B cell (primary cell): Measurements from ENCODE around the gene ABCG2. TPM values are rescaled to one million over a fixed set of nuclear protein-coding genes. Genes with fewer than 3 reads are reported as not detected.

Experiments
- ATAC-seq: fragments of 200-7000 bp; cut with Tn5 transposase; one replicate; pipeline ENCODE4 v1.10.0; 2021; ENCODE audit warnings: low read depth, mild to moderate bottlenecking, moderate number of reproducible peaks, moderate library complexity
- CTCF ChIA-PET: fragments of 350-600 bp; sonication (Branson Sonifier 250); formaldehyde crosslinking; loops from one replicate; lab custom pipeline; 2021; ENCODE audit warnings: antibody characterized with exemption, inconsistent platforms; lab: Charles Lee
- POLR2A ChIA-PET: fragments of 350-600 bp; sonication (Branson Sonifier 250); formaldehyde crosslinking; loops from one replicate; lab custom pipeline; 2021; ENCODE audit warnings: antibody characterized with exemption; lab: Charles Lee
- DNase-seq: peaks from one replicate; pipeline ENCODE4 v3.0.0; 2013
- H2AFZ ChIP-seq: 2 replicates; pipeline ENCODE4 v1.6.1; 2012; ENCODE audit warnings: mild to moderate bottlenecking, low read depth, low read length; ENCODE audit not compliant: insufficient read depth, poor library complexity, severe bottlenecking
- H3K27ac ChIP-seq, 2 donors: 1 replicate in 1 of 2; 2 replicates in 1 of 2; pipeline ENCODE4 v1.5.1; 2012 to 2013; ENCODE audit warnings: low read length in 2 of 2, mild to moderate bottlenecking in 2 of 2, moderate library complexity in 1 of 2
- H3K27me3 ChIP-seq, 4 experiments: fragments of 200-600 bp in 1 of 4; sonication (generic) in 1 of 4; replicated peaks in 1 of 4; 1 replicate in 2 of 4; 2 replicates in 2 of 4; pipeline versions ENCODE4 v1.6.1 to v1.7.0; 2013 to 2016; ENCODE audit warnings: low read length in 3 of 4, mild to moderate bottlenecking in 2 of 4, mixed read lengths in 1 of 4, moderate library complexity in 1 of 4; ENCODE audit not compliant: insufficient read depth in 4 of 4, control insufficient read depth in 3 of 4; ENCODE audit errors: control extremely low read depth in 1 of 4
- H3K36me3 ChIP-seq, 2 experiments: replicated peaks in 1 of 2; 1 replicate in 1 of 2; 2 replicates in 1 of 2; pipeline versions ENCODE4 v1.6.1 to v1.7.1; 2013; ENCODE audit warnings: low read length in 1 of 2; ENCODE audit not compliant: insufficient read depth in 2 of 2, control insufficient read depth in 1 of 2; ENCODE audit errors: control extremely low read depth in 1 of 2, extremely low read depth in 1 of 2
- H3K4me1 ChIP-seq, 2 donors: fragments of 200-600 bp in 1 of 2; sonication (generic) in 1 of 2; 1 replicate in 1 of 2; 2 replicates in 1 of 2; pipeline versions ENCODE4 v1.5.1 to v1.6.1; 2013 to 2017; ENCODE audit warnings: low read length in 2 of 2; ENCODE audit not compliant: control insufficient read depth in 2 of 2, insufficient read depth in 2 of 2
- H3K4me2 ChIP-seq: replicated peaks from 2 replicates; pipeline ENCODE3; 2012; ENCODE audit warnings: mild to moderate bottlenecking, low read depth, low read length; ENCODE audit not compliant: poor library complexity, severe bottlenecking
- H3K4me3 ChIP-seq, 5 experiments: fragments of 200-600 bp in 1 of 5; sonication (generic) in 1 of 5; 1 replicate in 3 of 5; 2 replicates in 2 of 5; pipeline versions ENCODE4 v1.5.1 to v1.7.0; 2011 to 2016; ENCODE audit warnings: low read length in 4 of 5, mild to moderate bottlenecking in 4 of 5, low read depth in 2 of 5, control low read depth in 1 of 5, moderate library complexity in 1 of 5; ENCODE audit not compliant: insufficient read depth in 1 of 5; ENCODE audit errors: control extremely low read depth in 1 of 5, extremely low read depth in 1 of 5
- H3K79me2 ChIP-seq: fragments of 200-600 bp; sonication (generic); one replicate; pipeline ENCODE4 v1.6.0; 2016; ENCODE audit warnings: low read length; ENCODE audit not compliant: control insufficient read depth, insufficient read depth
- H3K9ac ChIP-seq: fragments of 200-600 bp; sonication (generic); 2 replicates; pipeline ENCODE4 v1.6.1; 2017; ENCODE audit warnings: mild to moderate bottlenecking, low read length, moderate library complexity
- H3K9me3 ChIP-seq, 3 donors: one replicate each; pipeline versions ENCODE4 v1.6.1 to v1.7.1; 2013; ENCODE audit warnings: low read length in 2 of 3; ENCODE audit not compliant: control insufficient read depth in 2 of 3, insufficient read depth in 1 of 3; ENCODE audit errors: control extremely low read depth in 1 of 3
- H4K20me1 ChIP-seq: 2 replicates; pipeline ENCODE4 v1.6.0; 2012; ENCODE audit warnings: mild to moderate bottlenecking, low read length; ENCODE audit not compliant: insufficient read depth, control insufficient read depth, poor library complexity, severe bottlenecking
- H3K27ac Mint-ChIP-seq: one replicate; pipeline ENCODE4 v1.8.0; 2021; ENCODE audit warnings: mixed read lengths
- H3K27me3 Mint-ChIP-seq: one replicate; pipeline ENCODE4 v1.8.0; 2021; ENCODE audit warnings: mixed read lengths
- H3K4me1 Mint-ChIP-seq: one replicate; pipeline ENCODE4 v1.8.0; 2021; ENCODE audit warnings: mixed read lengths
- H3K4me3 Mint-ChIP-seq: one replicate; pipeline ENCODE4 v1.8.0; 2021; ENCODE audit warnings: mixed read lengths
- H3K9me3 Mint-ChIP-seq: one replicate; pipeline ENCODE4 v1.8.0; 2022; ENCODE audit warnings: mixed read lengths; ENCODE audit not compliant: insufficient read depth
- CTCF ChIP-seq: fragments of 200-600 bp; IDR thresholded peaks from one replicate; pipeline ENCODE4 v1.8.0; 2022; ENCODE audit warnings: antibody characterized with exemption, mild to moderate bottlenecking
- EZH2 ChIP-seq: IDR thresholded peaks from 2 replicates; pipeline ENCODE4 v1.6.1; 2012; ENCODE audit warnings: borderline replicate concordance, low read depth, mild to moderate bottlenecking, moderate library complexity, low read length; ENCODE audit not compliant: insufficient read depth, poor library complexity, severe bottlenecking
- WGBS: methylation state at CpG from one replicate; pipeline ENCODE4 v1.1.5; 2013; ENCODE audit warnings: missing lambda C conversion rate; ENCODE audit not compliant: insufficient coverage; 5-methylcytosine and 5-hydroxymethylcytosine counted together
- intact Hi-C: fragments of 100-400 bp; cut with micrococcal nuclease; formaldehyde crosslinking; loops from one replicate; pipeline ENCODE4 v1.10.0; 2022
- polyA plus RNA-seq: library from polyadenylated mRNA; depleted of rRNA; stranded (reverse); fragments of >200 nt; gene quantifications from 2 replicates; pipeline ENCODE4 v1.2.3, GENCODE V29; 2012
- total RNA-seq, 2 donors: library from RNA; stranded (reverse); fragments of 120-200 nt in 1 of 2; gene quantifications; 1 replicate in 1 of 2; 2 replicates in 1 of 2; pipeline versions ENCODE4 v1.2.3 to v1.2.4, GENCODE V29; 2013 to 2022

Gene ABCG2
- total and polyA plus RNA-seq, 2 donors (not counting 1 experiment from before 2014, with no cell fraction given) = 0.01 TPM; not detected in 1

- no peak for ATAC-seq
- Mint-ChIP-seq H3K4me1 (no peaks in the 10 kb centered on the region), H3K9me3 (no peaks in the 10 kb centered on the region), H3K27ac (no peak overlapping the region), H3K4me3 (no peak overlapping the region), H3K27me3 (peaks cover 7% of the 10 kb centered on the region)
- Histone ChIP-seq H3K36me3 (no peaks in the 10 kb centered on the region), H3K27ac (no peak overlapping the region), H3K27me3 (no peaks in the 10 kb centered on the region), H3K4me1 (no peaks in the 10 kb centered on the region), H3K4me3 (no peak overlapping the region), H4K20me1 (no peaks in the 10 kb centered on the region), H3K9me3 (peaks cover 0 to 6% (median 0%) of the 10 kb centered on the region in 3 donors), H2AFZ (no peak overlapping the region), H3K9ac (no peak overlapping the region), H3K79me2 (no peaks in the 10 kb centered on the region), H3K4me2 (no peak overlapping the region)
- 86% methylated on average over 1 of the region's 2 CpGs for WGBS
- DNase-seq = no peak
- ChIA-PET POLR2A (no interaction called here), CTCF (no interaction called here)
- no peak for TF ChIP-seq EZH2
- no peak for TF ChIP-seq CTCF
- intact Hi-C loops = no loop called here
Observed at GRCh38 chr4:88178626-88179231, 20.3 kb upstream of the ABCG2 start.

- no peak for DNase-seq
- peaks cover 7% of the 10 kb centered on the region for H3K27me3 Mint-ChIP-seq
Observed at GRCh38 chr4:88177983-88178625, 19.7 kb upstream of the ABCG2 start.

More at GRCh38 chr4:88177983-88178625, 19.7 kb upstream of the ABCG2 start:
- H3K36me3 ChIP-seq = no peaks in the 10 kb centered on the region
- peaks cover 0 to 6% (median 0%) of the 10 kb centered on the region in 3 donors for H3K9me3 ChIP-seq
- Mint-ChIP-seq H3K4me3 (no peak overlapping the region), H3K27ac (no peak overlapping the region), H3K9me3 (no peaks in the 10 kb centered on the region), H3K4me1 (no peaks in the 10 kb centered on the region)
- ChIA-PET POLR2A (no interaction called here), CTCF (no interaction called here)
- no peaks in the 10 kb centered on the region for H3K4me1 ChIP-seq
- TF ChIP-seq CTCF (no peak), EZH2 (no peak)
- H3K27ac ChIP-seq = no peak overlapping the region
- 36% methylated on average over 4 of the region's 4 CpGs for WGBS
- no peak overlapping the region for H3K4me2 ChIP-seq
- no peaks in the 10 kb centered on the region for H3K79me2 ChIP-seq
- no peak overlapping the region for H3K4me3 ChIP-seq
- H3K27me3 ChIP-seq = no peaks in the 10 kb centered on the region
- ATAC-seq = no peak
- intact Hi-C loops = no loop called here
- no peak overlapping the region for H3K9ac ChIP-seq
- H2AFZ ChIP-seq = no peak overlapping the region
- H4K20me1 ChIP-seq = no peaks in the 10 kb centered on the region
